Measurements from ENCODE around the gene MED13L.

MED13L gene

GRCh38 chr12:116213885-116214527 lies 63.5 kb downstream of the MED13L start:
- DNase-seq (ENCODE audit: low read depth in 2 of 2), result no peak

- no peak for DNase-seq (ENCODE audit: low read depth in 2 of 2)
Measured at GRCh38 chr12:116213014-116213413, 64.5 kb downstream of the MED13L start.

DNA sequence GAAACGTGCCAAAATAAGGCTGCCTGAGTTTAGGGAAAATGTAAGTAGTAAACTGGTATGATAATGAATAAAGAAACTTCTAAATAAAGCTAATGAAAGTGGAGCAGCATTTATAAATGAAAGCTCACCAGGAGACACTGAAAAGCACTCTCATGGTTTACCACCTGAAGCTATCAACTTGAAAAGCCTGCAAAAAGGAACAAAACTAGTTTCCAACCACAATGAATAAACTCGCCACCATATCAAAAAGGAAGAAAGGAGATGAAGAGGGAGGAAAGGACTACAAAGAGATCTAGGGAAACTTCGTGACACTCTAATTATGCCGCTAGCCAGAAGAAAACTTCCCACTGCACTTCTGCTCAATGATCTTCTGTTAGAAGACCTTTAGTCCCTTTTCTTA lies 66.7 kb downstream of the MED13L start:
- DNase-seq (ENCODE audit: low read depth in 2 of 2), result no peak

GRCh38 chr12:116210131-116210530 lies 67.4 kb downstream of the MED13L start:
- peak; percentile 60 to 67 for DNase-seq (ENCODE audit: low read depth in 2 of 2)

DNA sequence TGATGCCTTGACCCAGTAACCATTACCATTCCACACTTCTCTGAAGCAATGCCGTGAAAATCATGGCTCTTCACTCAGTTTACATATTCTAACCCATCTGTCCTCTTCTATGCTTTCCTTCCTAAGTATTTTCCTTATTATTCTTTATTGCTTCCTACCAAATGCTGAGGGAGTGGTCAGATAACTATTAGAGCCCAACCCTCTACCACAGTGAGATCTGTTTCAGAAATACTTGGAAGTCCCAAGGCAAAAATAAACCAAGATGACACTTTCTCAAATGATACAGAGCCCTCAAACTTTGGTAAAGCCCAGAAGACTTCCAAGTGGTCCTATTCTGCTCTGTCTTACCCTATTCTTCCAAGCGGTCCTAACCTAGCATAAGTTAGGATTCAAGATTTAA lies 68.0 kb downstream of the MED13L start:
- DNase-seq (ENCODE audit: low read depth in 2 of 2), result no peak

- DNase-seq (ENCODE audit: low read depth in 2 of 2), result no peak
Measured at GRCh38 chr12:116207274-116207673, 70.2 kb downstream of the MED13L start.

DNA sequence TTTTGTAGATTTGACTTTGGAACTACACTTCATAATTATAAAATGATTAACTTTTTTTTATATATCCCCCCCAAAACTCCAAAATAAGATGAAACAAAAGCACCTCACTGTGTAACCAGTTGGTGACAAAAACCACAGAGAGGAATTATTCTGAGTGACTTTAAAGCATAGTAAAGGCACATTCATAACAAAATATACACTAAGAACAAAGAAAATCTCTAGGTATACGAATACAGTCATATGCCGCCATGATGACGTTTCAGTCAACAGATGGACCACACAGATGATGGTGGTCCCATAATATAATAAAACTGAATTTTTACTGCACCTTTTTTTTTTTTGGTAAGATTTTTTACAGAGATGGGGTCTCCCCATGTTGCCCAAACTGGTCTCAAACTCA lies 70.7 kb downstream of the MED13L start:
- DNase-seq (ENCODE audit: low read depth in 2 of 2), result no peak

DNA sequence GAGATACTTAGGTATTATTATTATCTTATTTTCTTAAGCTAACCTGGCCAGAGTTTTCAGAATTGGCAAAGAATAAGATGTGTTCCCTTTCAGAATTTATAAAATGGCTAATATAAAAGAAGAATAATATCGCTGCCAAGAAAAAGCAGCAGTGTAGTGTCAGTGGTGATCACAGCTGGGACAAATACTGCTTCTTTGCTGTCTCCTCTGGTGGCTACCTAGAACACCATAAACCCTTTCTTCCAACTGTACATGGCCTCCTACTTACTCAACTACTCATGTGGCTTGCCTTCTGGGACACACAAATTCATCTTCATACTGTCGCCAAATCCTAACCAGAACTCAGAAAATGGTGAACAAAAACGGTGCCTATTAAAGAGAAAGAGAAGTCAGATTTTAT lies 72.7 kb downstream of the MED13L start:
- no peak for DNase-seq (ENCODE audit: low read depth in 2 of 2)

GRCh38 chr12:116204169-116204568 lies 73.3 kb downstream of the MED13L start:
- DNase-seq (ENCODE audit: low read depth in 2 of 2), result no peak

DNA sequence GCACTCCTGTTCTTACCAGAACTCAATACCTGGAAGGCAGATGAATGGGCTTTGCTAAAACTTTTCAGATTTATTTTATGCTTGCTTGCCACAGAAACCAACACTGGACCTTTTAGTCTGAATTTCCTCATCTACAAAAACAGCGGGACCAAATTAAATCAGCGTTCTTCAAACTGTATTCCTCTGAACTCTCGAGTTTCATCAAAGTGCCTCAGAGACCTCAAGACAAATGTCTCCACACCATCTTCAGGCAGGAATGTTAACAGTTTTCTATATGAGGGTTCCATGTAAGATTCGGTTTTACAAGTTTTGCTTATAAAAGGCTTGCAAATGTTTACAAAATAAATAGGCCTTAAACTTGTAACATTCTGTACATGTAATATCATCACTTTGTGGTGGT lies 74.6 kb downstream of the MED13L start:
- peak in 1 of 2 experiments; percentile 19 for DNase-seq (ENCODE audit: low read depth in 2 of 2)

DNA sequence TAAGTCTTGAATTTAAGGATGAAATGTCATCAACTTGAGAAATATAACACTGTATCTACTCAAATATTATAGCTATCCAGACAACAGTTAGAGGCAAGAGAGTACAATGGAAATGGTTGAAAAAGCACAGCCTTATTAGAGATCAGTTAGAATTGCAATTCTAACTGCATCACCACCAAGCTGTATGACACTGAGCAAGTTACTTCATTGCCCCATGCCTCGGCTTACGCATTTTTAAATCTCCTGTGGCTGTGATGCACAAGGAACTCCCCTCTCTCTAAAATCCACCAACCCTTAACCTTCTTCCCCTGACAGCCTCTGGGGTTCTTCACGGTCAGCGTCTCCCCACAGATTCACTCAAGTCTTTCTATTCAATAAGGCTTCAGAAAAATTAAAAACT lies 75.1 kb downstream of the MED13L start:
- no peak for DNase-seq (ENCODE audit: low read depth in 2 of 2)

DNA sequence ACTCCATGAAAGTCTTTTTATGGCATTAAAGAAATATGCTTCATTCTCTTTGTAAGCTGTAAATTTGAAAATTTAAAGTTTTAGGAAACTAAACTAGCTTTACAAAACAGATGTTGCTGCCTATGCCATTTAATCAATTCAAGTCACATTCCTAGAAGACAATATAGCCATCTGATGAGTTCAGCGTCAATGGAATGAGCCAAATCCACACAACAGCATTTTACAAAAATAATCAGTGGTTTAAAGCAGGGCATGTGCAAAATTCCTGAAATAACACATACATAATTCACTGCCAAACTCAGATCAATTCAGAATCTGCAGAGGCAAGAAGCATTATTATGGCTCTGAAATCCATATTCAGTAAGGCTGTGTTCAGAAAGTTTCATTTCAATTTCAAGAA lies 75.6 kb downstream of the MED13L start:
- DNase-seq (ENCODE audit: low read depth in 2 of 2), result peak; percentile 70 to 74

DNA sequence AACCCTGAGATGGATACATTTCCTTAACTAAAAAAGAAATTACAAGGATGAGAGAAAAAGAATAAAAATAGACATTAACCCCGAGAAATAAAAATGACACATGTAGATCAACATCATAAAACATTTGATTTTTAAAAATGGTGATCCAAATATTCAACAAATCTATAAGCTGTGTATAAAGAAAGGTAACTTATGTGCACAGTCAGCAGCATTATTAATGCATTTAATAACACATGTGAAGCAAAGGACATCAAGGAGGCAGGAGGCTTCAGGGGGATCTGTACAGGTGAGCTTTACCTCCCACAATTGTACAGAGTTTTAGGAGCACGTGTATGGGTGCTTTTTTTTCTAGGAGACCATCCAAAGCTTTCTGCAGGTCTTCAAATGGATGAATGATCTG lies 76.1 kb downstream of the MED13L start:
- no peak for DNase-seq (ENCODE audit: low read depth in 2 of 2)

- no peak for DNase-seq (ENCODE audit: low read depth in 2 of 2)
Measured at GRCh38 chr12:116200812-116201211, 76.7 kb downstream of the MED13L start.

DNA sequence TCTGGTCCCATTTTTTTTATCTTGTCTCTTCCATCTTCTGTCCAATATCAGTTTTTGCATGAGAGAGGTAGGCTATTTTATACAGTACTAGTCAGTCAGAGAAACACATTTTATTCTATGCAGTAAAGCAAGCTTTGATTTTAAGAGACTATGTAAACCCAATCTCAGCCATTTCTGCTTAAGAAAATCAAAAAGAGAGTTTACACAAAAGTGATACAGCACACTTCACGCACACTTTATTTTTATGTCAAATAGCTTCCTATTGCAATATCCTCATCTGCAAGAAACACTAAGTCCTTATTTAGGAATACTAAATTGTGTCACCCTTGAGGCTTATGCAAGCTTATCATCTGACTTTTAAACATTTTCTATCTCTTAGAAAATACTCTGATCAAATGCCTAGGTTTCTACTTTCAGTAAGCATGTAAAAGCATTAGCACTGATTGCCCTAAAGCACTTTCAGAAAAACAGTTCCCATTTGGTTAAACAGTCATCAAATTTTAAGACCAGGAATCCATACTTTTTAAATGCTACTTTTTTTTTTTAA lies 78.3 kb downstream of the MED13L start:
- DNase-seq (ENCODE audit: low read depth in 2 of 2), result no peak

GRCh38 chr12:116196752-116197718 lies 80.5 kb downstream of the MED13L start:
- no peak for DNase-seq (ENCODE audit: low read depth in 2 of 2)

GRCh38 chr12:116196226-116196625 lies 81.3 kb downstream of the MED13L start:
- DNase-seq (ENCODE audit: low read depth in 2 of 2), result no peak

DNA sequence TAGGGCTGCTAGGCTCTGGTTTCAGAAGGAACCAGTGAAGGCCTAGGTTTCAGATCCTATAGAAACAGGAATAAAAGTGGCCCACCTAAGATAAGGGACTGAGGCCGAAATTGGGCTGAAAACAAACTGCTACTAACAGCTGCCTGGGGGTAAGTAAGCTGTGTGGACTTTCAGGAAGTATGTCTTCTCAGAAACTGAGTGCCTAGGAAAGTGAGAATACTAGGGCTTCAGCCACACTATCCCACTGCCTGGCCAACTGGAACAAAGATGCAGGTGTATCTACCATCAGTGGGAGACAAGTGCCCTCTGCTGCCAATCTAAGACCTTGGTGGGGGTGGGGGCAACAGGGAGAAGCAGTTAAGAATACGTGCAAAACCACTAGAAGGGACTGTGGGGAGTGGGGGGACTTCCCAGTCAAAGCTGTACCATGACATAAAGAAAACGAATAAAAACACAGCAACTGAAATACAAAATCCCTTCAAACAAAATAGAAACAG lies 82.5 kb downstream of the MED13L start:
- DNase-seq (ENCODE audit: low read depth in 2 of 2), result no peak

- DNase-seq (ENCODE audit: low read depth in 2 of 2), result no peak
Measured at GRCh38 chr12:116189692-116190091, 87.8 kb downstream of the MED13L start.

DNA sequence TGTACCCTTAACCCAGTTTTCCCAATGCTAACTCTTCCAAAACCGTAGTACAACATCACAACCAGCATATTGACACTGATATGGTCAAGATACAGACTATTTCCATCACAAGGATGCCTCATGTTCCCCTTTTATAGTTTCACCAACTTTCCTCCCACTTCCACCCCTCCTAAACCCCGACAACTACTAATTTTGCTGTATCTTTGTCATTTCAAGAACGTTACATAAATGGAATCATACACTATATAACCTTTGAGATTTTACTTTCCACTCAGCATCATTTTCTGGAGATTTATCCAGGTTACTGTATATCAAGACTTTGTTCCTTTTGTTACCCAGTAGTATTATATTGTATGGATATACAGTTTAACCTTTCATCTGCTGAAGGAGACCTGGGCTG lies 88.9 kb downstream of the MED13L start:
- DNase-seq (ENCODE audit: low read depth in 2 of 2), result no peak

- no peak for DNase-seq (ENCODE audit: low read depth in 2 of 2)
Measured at GRCh38 chr12:116187151-116187511, 90.4 kb downstream of the MED13L start.

- no peak for DNase-seq (ENCODE audit: low read depth in 2 of 2)
Measured at GRCh38 chr12:116186482-116187150, 90.9 kb downstream of the MED13L start.

All from fibroblast of skin of left quadriceps (primary cell).